ENCODE data around the gene SCUBE1.

Gene SCUBE1

GRCh38 chr22:43217285-43218030, 125.7 kb downstream of the SCUBE1 start:
- no peak for TF ChIP-seq EP300 (IDR thresholded peaks at IDR 0.05; ENCODE audit: borderline replicate concordance)

- TF ChIP-seq CREB1 (IDR thresholded peaks at IDR 0.05; ENCODE audit: low read depth): no peak
- no peak for TF ChIP-seq YY1 (IDR thresholded peaks at IDR 0.05; ENCODE audit: low read depth)
- no peak for TF ChIP-seq USF1 (IDR thresholded peaks at IDR 0.05)
- no peak for TF ChIP-seq NFIC (IDR thresholded peaks at IDR 0.05)
- no peak for TF ChIP-seq MAX (IDR thresholded peaks at IDR 0.05)
These were observed 126.4 kb downstream of the SCUBE1 start for GRCh38 chr22:43216738-43217137.

- TF ChIP-seq RAD21 (IDR thresholded peaks at IDR 0.05; ENCODE audit: low read depth) (no peak), TAF1 (IDR thresholded peaks at IDR 0.05; ENCODE audit: low read depth) (no peak), USF1 (IDR thresholded peaks at IDR 0.05) (no peak), FOXM1 (IDR thresholded peaks at IDR 0.05; ENCODE audit: borderline replicate concordance, low read depth) (no peak), REST (IDR thresholded peaks at IDR 0.05; ENCODE audit: low read depth) (no peak)
These were observed 129.2 kb downstream of the SCUBE1 start for GRCh38 chr22:43213962-43214361.

GRCh38 chr22:43213051-43213450, 130.1 kb downstream of the SCUBE1 start:
- TF ChIP-seq NFIC (IDR thresholded peaks at IDR 0.05): no peak
- TF ChIP-seq YY1 (IDR thresholded peaks at IDR 0.05; ENCODE audit: low read depth): no peak
- no peak for TF ChIP-seq EGR1 (IDR thresholded peaks at IDR 0.05)
- no peak for TF ChIP-seq MAX (IDR thresholded peaks at IDR 0.05)
- no peak for TF ChIP-seq USF1 (IDR thresholded peaks at IDR 0.05)
- TF ChIP-seq REST (IDR thresholded peaks at IDR 0.05; ENCODE audit: low read depth): no peak
- TF ChIP-seq RAD21 (IDR thresholded peaks at IDR 0.05; ENCODE audit: low read depth): no peak
- no peak for TF ChIP-seq ZBTB7A (IDR thresholded peaks at IDR 0.05; ENCODE audit: low read depth)
- TF ChIP-seq CREB1 (IDR thresholded peaks at IDR 0.05; ENCODE audit: low read depth): no peak
- no peak for TF ChIP-seq TEAD4 (IDR thresholded peaks at IDR 0.05)
- TF ChIP-seq TAF1 (IDR thresholded peaks at IDR 0.05; ENCODE audit: low read depth): no peak
- TF ChIP-seq CEBPB (IDR thresholded peaks at IDR 0.05): no peak
- TF ChIP-seq EP300 (IDR thresholded peaks at IDR 0.05; ENCODE audit: borderline replicate concordance): no peak
- TF ChIP-seq FOXM1 (IDR thresholded peaks at IDR 0.05; ENCODE audit: borderline replicate concordance, low read depth): no peak
- TF ChIP-seq TCF12 (IDR thresholded peaks at IDR 0.05; ENCODE audit: low read depth): no peak

GRCh38 chr22:43212434-43212952, 130.7 kb downstream of the SCUBE1 start:
- TF ChIP-seq EP300 (IDR thresholded peaks at IDR 0.05; ENCODE audit: borderline replicate concordance) (no peak), USF1 (IDR thresholded peaks at IDR 0.05) (no peak)

GRCh38 chr22:43211941-43212433, 131.2 kb downstream of the SCUBE1 start:
- TF ChIP-seq NFIC (IDR thresholded peaks at IDR 0.05): no peak
- TF ChIP-seq TAF1 (IDR thresholded peaks at IDR 0.05; ENCODE audit: low read depth): no peak
- TF ChIP-seq MAX (IDR thresholded peaks at IDR 0.05): no peak
- no peak for TF ChIP-seq TEAD4 (IDR thresholded peaks at IDR 0.05)
- no peak for TF ChIP-seq YY1 (IDR thresholded peaks at IDR 0.05; ENCODE audit: low read depth)
- TF ChIP-seq TCF12 (IDR thresholded peaks at IDR 0.05; ENCODE audit: low read depth): no peak
- no peak for TF ChIP-seq USF1 (IDR thresholded peaks at IDR 0.05)
- TF ChIP-seq FOXM1 (IDR thresholded peaks at IDR 0.05; ENCODE audit: borderline replicate concordance, low read depth): no peak
- TF ChIP-seq REST (IDR thresholded peaks at IDR 0.05; ENCODE audit: low read depth): no peak
- TF ChIP-seq CEBPB (IDR thresholded peaks at IDR 0.05): no peak
- TF ChIP-seq RAD21 (IDR thresholded peaks at IDR 0.05; ENCODE audit: low read depth): no peak
- no peak for TF ChIP-seq ZBTB7A (IDR thresholded peaks at IDR 0.05; ENCODE audit: low read depth)
- TF ChIP-seq CREB1 (IDR thresholded peaks at IDR 0.05; ENCODE audit: low read depth): no peak
- no peak for TF ChIP-seq EGR1 (IDR thresholded peaks at IDR 0.05)
- TF ChIP-seq EP300 (IDR thresholded peaks at IDR 0.05; ENCODE audit: borderline replicate concordance): no peak
